H1 (cell line): ENCODE results near the gene STRC. TPM values are rescaled to one million over a fixed set of nuclear protein-coding genes. Genes with fewer than 3 reads are reported as not detected.
"Not testable (repeated sequence)": the region's sequence is repeated elsewhere in the genome, so short reads cannot be mapped to it uniquely, and the experiment has no call there.

ENCODE experiments used
- CTCF ChIA-PET: fragments of 300-600 bp; sonication (Branson Sonifier 250); formaldehyde crosslinking; loops from one replicate; lab custom pipeline; 2021; ENCODE audit not compliant: partially characterized antibody; lab: Charles Lee
- POLR2A ChIA-PET: fragments of 300-600 bp; sonication (Branson Sonifier 250); formaldehyde crosslinking; loops from one replicate; lab custom pipeline; 2021; ENCODE audit warnings: inconsistent platforms; ENCODE audit not compliant: partially characterized antibody; lab: Charles Lee
- DNase-seq, 2 experiments: peaks; one replicate each; pipeline versions ENCODE4 v3.0.0 to v3.0.0-alpha.2; 2010 to 2022; ENCODE audit warnings: low spot score in 2 of 2, low read depth in 1 of 2, mixed read lengths in 1 of 2
- FAIRE-seq: peaks from 2 replicates; lab custom pipeline; 2011; peaks lifted over from hg19 to GRCh38; lab: Jason Lieb, UNC
- H2AFZ ChIP-seq: 2 replicates; pipeline ENCODE4 v1.8.1; 2012; ENCODE audit warnings: low read length, inconsistent platforms
- H2AK5ac ChIP-seq: 2 replicates; pipeline ENCODE4 v1.6.1; 2013; ENCODE audit warnings: low read depth, low read length
- H2BK120ac ChIP-seq: replicated peaks from 2 replicates; pipeline ENCODE3; 2013; ENCODE audit warnings: low read depth, low read length, inconsistent platforms
- H2BK12ac ChIP-seq: 2 replicates; pipeline ENCODE4 v1.6.1; 2013; ENCODE audit warnings: low read depth, low read length
- H2BK15ac ChIP-seq: 2 replicates; pipeline ENCODE4 v1.6.1; 2013; ENCODE audit warnings: low read length
- H2BK20ac ChIP-seq: 2 replicates; pipeline ENCODE4 v1.6.1; 2013; ENCODE audit warnings: low read length
- H2BK5ac ChIP-seq: 2 replicates; pipeline ENCODE4 v1.6.1; 2013; ENCODE audit warnings: low read depth, low read length
- H3K14ac ChIP-seq: 2 replicates; pipeline ENCODE4 v1.6.1; 2013; ENCODE audit warnings: inconsistent platforms; ENCODE audit not compliant: insufficient read length
- H3K18ac ChIP-seq: 2 replicates; pipeline ENCODE4 v1.6.1; 2013; ENCODE audit warnings: low read length; ENCODE audit errors: extremely low read depth
- H3K23ac ChIP-seq: 2 replicates; pipeline ENCODE4 v1.6.1; 2013; ENCODE audit warnings: inconsistent platforms; ENCODE audit not compliant: insufficient read length
- H3K23me2 ChIP-seq: 2 replicates; pipeline ENCODE4 v1.6.1; 2013; ENCODE audit warnings: low read depth, low read length
- H3K27ac ChIP-seq: 2 replicates; pipeline ENCODE4 v1.6.1; 2011; ENCODE audit warnings: low read depth, low read length, inconsistent platforms
- H3K27me3 ChIP-seq, 4 experiments: replicated peaks in 1 of 4; 1 replicate in 1 of 4; 2 replicates in 3 of 4; pipeline versions ENCODE4 v1.6.1 to v1.8.1; 2011 to 2013; ENCODE audit warnings: low read length in 3 of 4, mild to moderate bottlenecking in 3 of 4, inconsistent platforms in 2 of 4, mixed read lengths in 2 of 4, moderate library complexity in 1 of 4; ENCODE audit not compliant: control insufficient read depth in 3 of 4, insufficient read depth in 3 of 4; ENCODE audit errors: extremely low read depth in 1 of 4
- H3K36me3 ChIP-seq, 4 experiments: 2 replicates each; pipeline versions ENCODE4 v1.6.1 to v1.8.1; 2011 to 2013; ENCODE audit warnings: mild to moderate bottlenecking in 4 of 4, low read length in 3 of 4, moderate library complexity in 2 of 4, control low read depth in 1 of 4, inconsistent platforms in 1 of 4; ENCODE audit not compliant: insufficient read depth in 4 of 4, control insufficient read depth in 2 of 4
- H3K4ac ChIP-seq: replicated peaks from 2 replicates; pipeline ENCODE3; 2013; ENCODE audit warnings: low read length, low read depth, mixed read lengths, inconsistent platforms; ENCODE audit not compliant: insufficient read length
- H3K4me1 ChIP-seq, 4 experiments: replicated peaks in 1 of 4; 1 replicate in 1 of 4; 2 replicates in 3 of 4; pipeline versions ENCODE4 v1.6.1 to v1.8.1; 2011 to 2013; ENCODE audit warnings: low read length in 3 of 4, inconsistent platforms in 2 of 4, mixed read lengths in 1 of 4; ENCODE audit not compliant: insufficient read depth in 4 of 4, control insufficient read depth in 3 of 4
- H3K4me2 ChIP-seq, 2 experiments: 2 replicates each; pipeline versions ENCODE4 v1.6.1 to v1.8.1; 2011 to 2013; ENCODE audit warnings: low read depth in 2 of 2, low read length in 2 of 2, control low read depth in 1 of 2, inconsistent platforms in 1 of 2, mild to moderate bottlenecking in 1 of 2; ENCODE audit not compliant: insufficient read depth in 1 of 2
- H3K4me3 ChIP-seq, 4 experiments: fragments of 200-600, 300-600 bp in 1 of 4; sonication (generic), shearing (Covaris generic), sonication (Bioruptor Twin) in 1 of 4; 2 replicates each; pipeline versions ENCODE4 v1.5.1 to v1.8.1; 2011 to 2016; ENCODE audit warnings: low read length in 4 of 4, low read depth in 3 of 4, control low read depth in 2 of 4, inconsistent platforms in 2 of 4, mild to moderate bottlenecking in 2 of 4, mixed read lengths in 1 of 4, moderate library complexity in 1 of 4; ENCODE audit not compliant: insufficient read depth in 2 of 4; ENCODE audit errors: extremely low read depth in 1 of 4
- H3K56ac ChIP-seq: replicated peaks from 2 replicates; pipeline ENCODE3; 2013; ENCODE audit warnings: low read depth, mild to moderate bottlenecking, mixed read lengths, low read length, inconsistent platforms; ENCODE audit not compliant: insufficient read length
- H3K79me1 ChIP-seq: 2 replicates; pipeline ENCODE4 v1.6.1; 2013; ENCODE audit warnings: low read depth, low read length, control low read depth
- H3K79me2 ChIP-seq, 2 experiments: 2 replicates each; pipeline versions ENCODE4 v1.6.1 to v1.8.1; 2012 to 2013; ENCODE audit warnings: low read length in 2 of 2, mild to moderate bottlenecking in 2 of 2, inconsistent platforms in 1 of 2; ENCODE audit not compliant: insufficient read depth in 2 of 2, control insufficient read depth in 1 of 2
- H3K9ac ChIP-seq, 4 experiments: replicated peaks in 1 of 4; 1 replicate in 1 of 4; 2 replicates in 3 of 4; pipeline versions ENCODE4 v1.6.1 to v1.8.1; 2011 to 2013; ENCODE audit warnings: low read depth in 3 of 4, low read length in 3 of 4, control low read depth in 2 of 4, mild to moderate bottlenecking in 2 of 4, moderate library complexity in 2 of 4, inconsistent platforms in 1 of 4; ENCODE audit errors: extremely low read depth in 1 of 4
- H3K9me3 ChIP-seq, 2 experiments: 2 replicates each; pipeline versions ENCODE4 v1.6.1 to v1.8.1; 2012 to 2013; ENCODE audit warnings: mild to moderate bottlenecking in 2 of 2, moderate library complexity in 2 of 2, control low read depth in 1 of 2, inconsistent platforms in 1 of 2, low read depth in 1 of 2, low read length in 1 of 2, mixed read lengths in 1 of 2; ENCODE audit not compliant: insufficient read depth in 2 of 2
- H4K20me1 ChIP-seq, 2 experiments: replicated peaks in 1 of 2; 2 replicates each; pipeline versions ENCODE3 to v1.8.1; 2011 to 2013; ENCODE audit warnings: inconsistent platforms in 2 of 2, low read length in 2 of 2, mild to moderate bottlenecking in 1 of 2; ENCODE audit not compliant: insufficient read depth in 2 of 2, control insufficient read depth in 1 of 2
- H4K5ac ChIP-seq: 2 replicates; pipeline ENCODE4 v1.6.1; 2013; ENCODE audit warnings: low read length, low read depth, mixed read lengths, inconsistent platforms; ENCODE audit not compliant: insufficient read length
- H4K8ac ChIP-seq: 2 replicates; pipeline ENCODE4 v1.8.0; 2013; ENCODE audit warnings: mild to moderate bottlenecking, moderate library complexity, low read length, inconsistent platforms; ENCODE audit not compliant: insufficient read depth; ENCODE audit errors: extremely low read depth
- H4K91ac ChIP-seq: replicated peaks from 2 replicates; pipeline ENCODE3; 2013; ENCODE audit warnings: low read length, mixed read lengths, inconsistent platforms; ENCODE audit not compliant: insufficient read length
- WGBS, 2 experiments: shearing (Covaris generic) in 1 of 2; methylation state at CpG; one replicate each; pipeline versions ENCODE4 v1.1.6 to v1.1.7; 2013 to 2015; ENCODE audit warnings: low lambda C conversion rate in 2 of 2, mixed read lengths in 2 of 2, inconsistent platforms in 1 of 2, low coverage in 1 of 2, missing lambda C conversion rate in 1 of 2; ENCODE audit not compliant: insufficient replicate concordance in 2 of 2, insufficient coverage in 1 of 2, insufficient read length in 1 of 2; ENCODE audit errors: extremely low coverage in 1 of 2, missing lambda C conversion rate in 1 of 2; 5-methylcytosine and 5-hydroxymethylcytosine counted together
- polyA plus RNA-seq, 7 experiments: library from polyadenylated mRNA; depleted of rRNA in 3 of 7; stranded (reverse) in 5 of 7; unstranded in 2 of 7; fragments of >200 nt in 5 of 7; fragments of 200-250 nt in 2 of 7; gene quantifications; 1 replicate in 5 of 7; 2 replicates in 1 of 7; 4 replicates in 1 of 7; pipeline versions ENCODE4 v1.2.1 to v1.2.3, GENCODE V29; 2011 to 2013; ENCODE audit warnings: missing spikeins in 2 of 7, mixed read lengths in 2 of 7
- total RNA-seq: library from RNA; stranded (reverse); fragmentation: NEBNext Ultra II Directional; extraction: Animal tissue kit (Norgen Biotek cat#: 25700); gene quantifications from 2 replicates; pipeline ENCODE4 v1.2.1, GENCODE V29; 2021

The STRC gene
- total and polyA plus RNA-seq, 2 of the 8 experiments (the other 6 are each of a cell fraction or from before 2014, with no cell fraction given) = 0.34 to 0.41 TPM

DNA sequence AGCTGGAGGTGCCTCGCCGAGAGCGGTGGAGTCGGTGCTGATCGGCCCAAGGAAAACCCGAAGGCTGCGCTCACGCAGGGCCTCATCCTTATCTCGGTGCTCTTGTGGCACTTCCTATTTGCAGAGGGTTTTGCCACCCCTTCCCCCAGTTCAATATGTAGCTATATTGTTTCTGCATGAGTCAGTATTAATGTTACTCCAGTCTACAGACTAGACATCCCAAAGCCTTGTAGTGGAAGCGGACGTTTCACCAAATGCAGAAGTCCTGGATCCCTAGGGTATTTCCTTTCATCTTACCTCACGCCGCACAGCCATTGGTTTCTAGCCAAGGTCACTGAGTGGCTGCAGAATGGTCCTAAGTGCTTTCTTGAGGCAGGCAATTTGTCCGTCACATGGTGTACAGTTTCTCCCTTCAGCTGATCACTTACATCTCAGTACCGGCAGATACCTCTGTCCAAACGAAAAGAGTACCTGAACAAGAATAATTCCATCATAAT lies 30.9 kb upstream of the STRC start:
- H4K5ac ChIP-seq, H3K4me3 ChIP-seq, H3K14ac ChIP-seq, H3K27ac ChIP-seq, H3K56ac ChIP-seq, DNase-seq, H3K79me1 ChIP-seq, H3K27me3 ChIP-seq, H3K9ac ChIP-seq, H4K20me1 ChIP-seq, H3K23me2 ChIP-seq, H2AK5ac ChIP-seq, H3K4me1 ChIP-seq, CTCF ChIA-PET, H2BK5ac ChIP-seq, H4K8ac ChIP-seq, H3K18ac ChIP-seq, H2BK120ac ChIP-seq, H3K79me2 ChIP-seq, H3K4ac ChIP-seq, FAIRE-seq, H2BK20ac ChIP-seq, H4K91ac ChIP-seq, H2BK12ac ChIP-seq, POLR2A ChIA-PET, H3K4me2 ChIP-seq, H2AFZ ChIP-seq, H3K23ac ChIP-seq, H2BK15ac ChIP-seq: not testable (repeated sequence)
- WGBS, 2 experiments = 97% methylated on average over 13 of the region's 16 CpGs; no CpG with 5 or more reads in 1 of the 2 experiments
- H3K36me3 ChIP-seq = peaks cover 0 to 14% (median 2%) of the 10 kb centered on the region in 4 experiments; a peak in 2 of 8 replicates
- H3K9me3 ChIP-seq = peaks cover 5 to 19% of the 10 kb centered on the region in 2 experiments
